Measurements from ENCODE around the gene SERTAD1.

GRCh38 chr19:40394816-40395210 is 31.0 kb downstream of the SERTAD1 start:
- TF ChIP-seq CTCF (IDR thresholded peaks at IDR 0.05), result no peak
- no peak for TF ChIP-seq EZH2 (IDR thresholded peaks at IDR 0.05)

Data from neural progenitor cell (in vitro differentiated cells).